ENCODE measurements around the gene SAMD4B.

SAMD4B gene

DNA sequence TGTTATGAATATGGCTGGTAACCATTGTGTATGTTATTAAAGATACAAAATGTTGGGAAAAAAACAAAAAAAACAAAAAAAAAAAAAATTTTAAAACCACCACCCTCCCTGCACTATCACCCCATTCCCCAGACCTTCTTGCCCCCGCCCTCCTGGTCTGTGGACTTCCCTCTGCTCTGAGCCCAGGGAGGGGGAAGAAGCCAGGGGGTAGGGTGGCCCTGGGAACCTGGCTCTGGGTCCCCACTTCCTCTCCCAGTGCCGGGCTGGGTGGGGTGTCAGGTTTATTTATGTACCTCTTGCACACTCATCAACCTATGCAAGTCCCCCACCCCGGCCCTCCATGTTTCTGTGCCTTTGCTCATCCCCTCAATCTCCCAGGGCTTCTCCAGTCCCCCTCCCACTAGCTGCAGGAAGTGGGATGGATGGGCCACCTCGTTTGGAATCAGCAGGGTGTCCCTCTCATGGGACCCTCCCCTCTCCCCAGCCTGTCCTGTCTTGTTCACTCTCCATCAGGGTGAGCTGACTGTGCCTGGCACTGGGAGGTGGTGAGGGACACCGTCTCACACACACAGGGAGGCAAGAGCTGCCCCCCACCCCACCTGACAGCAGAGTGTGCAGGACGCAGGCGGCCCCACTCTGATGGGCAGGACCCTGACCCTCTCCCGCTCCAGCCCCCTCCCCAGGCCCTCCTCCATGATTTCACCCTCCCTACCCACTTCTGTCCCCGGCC is 42.8 kb downstream of the SAMD4B start:
- no peak for DNase-seq
- in situ Hi-C loops (cut with MboI; ENCODE audit: low pct_unique_long_range_greater_than_20kb, low sequenced_read_pairs), result no loop called here

DNA sequence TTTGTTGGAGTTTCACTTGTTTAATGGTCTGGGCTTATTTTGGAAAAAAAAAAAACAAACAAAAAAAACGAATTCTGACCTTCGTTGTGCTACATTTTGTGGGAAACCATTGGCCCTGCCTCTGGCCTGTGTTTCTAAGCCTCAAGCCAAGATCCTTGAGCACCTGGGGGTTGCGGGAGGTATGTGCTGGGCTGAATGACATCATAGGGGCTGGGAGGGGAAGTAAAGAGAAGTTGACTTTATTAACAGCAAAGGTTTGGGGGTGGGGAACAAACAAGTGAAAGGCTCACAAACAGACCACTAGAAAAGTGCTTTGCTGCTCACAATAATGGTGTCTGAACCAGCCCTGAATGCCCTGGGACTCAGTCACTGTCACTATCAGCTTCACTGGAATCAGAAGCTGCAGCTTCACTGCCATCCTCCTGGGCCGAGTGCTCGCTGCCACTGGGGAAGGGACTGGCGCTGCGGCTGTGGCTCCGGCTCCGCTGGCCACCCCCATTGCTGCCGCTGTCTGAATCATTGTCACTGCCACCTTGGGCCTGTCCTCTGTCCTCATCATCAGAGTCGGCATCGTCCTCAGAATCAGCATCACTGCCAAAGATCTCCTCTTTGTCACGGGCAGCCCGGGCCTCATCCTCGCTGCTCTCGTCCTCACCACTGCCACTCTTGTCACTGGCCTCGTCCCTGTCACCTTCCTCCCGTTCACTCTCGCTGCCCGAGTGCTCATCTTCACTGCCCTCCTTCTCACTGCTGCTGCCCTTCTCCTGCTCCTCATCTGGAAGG is 43.6 kb downstream of the SAMD4B start:
- in situ Hi-C loops (cut with MboI; ENCODE audit: low pct_unique_long_range_greater_than_20kb, low sequenced_read_pairs), result no loop called here

GRCh38 chr19:39386557-39386956 is 44.3 kb downstream of the SAMD4B start:
- in situ Hi-C loops (cut with MboI; ENCODE audit: low pct_unique_long_range_greater_than_20kb, low sequenced_read_pairs), result no loop called here

More for the DNA sequence above, 43.6 kb downstream of the SAMD4B start:
- no peak for DNase-seq

DNA sequence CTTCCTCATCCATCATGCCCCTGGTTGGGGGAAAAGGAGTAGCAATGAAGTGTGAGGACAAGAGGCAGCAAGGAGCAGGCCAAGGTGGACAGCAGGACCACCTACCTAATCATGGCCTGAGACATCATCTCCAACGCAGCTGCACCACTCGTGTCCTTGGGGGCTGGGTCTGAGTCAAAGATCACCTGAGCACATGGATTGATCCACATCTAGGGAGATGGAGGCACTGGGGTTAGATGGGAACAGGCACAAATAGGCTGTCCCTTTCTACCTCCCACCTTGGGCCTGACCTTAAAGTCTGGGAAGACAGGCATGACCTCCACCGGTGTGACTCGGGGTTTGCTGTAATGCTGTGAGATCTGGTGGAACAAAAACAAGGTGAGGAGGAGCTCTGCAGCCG is 46.4 kb downstream of the SAMD4B start:
- DNase-seq, result no peak
- in situ Hi-C loops (cut with MboI; ENCODE audit: low pct_unique_long_range_greater_than_20kb, low sequenced_read_pairs), result no loop called here

More at GRCh38 chr19:39386557-39386956, 44.3 kb downstream of the SAMD4B start:
- DNase-seq, result no peak

GRCh38 chr19:39389631-39390414 is 47.6 kb downstream of the SAMD4B start:
- DNase-seq, result no peak
- in situ Hi-C loops (cut with MboI; ENCODE audit: low pct_unique_long_range_greater_than_20kb, low sequenced_read_pairs), result no loop called here

- in situ Hi-C loops (cut with MboI; ENCODE audit: low pct_unique_long_range_greater_than_20kb, low sequenced_read_pairs), result no loop called here
- DNase-seq, result no peak
Observed at GRCh38 chr19:39390451-39390750, 48.2 kb downstream of the SAMD4B start.

DNA sequence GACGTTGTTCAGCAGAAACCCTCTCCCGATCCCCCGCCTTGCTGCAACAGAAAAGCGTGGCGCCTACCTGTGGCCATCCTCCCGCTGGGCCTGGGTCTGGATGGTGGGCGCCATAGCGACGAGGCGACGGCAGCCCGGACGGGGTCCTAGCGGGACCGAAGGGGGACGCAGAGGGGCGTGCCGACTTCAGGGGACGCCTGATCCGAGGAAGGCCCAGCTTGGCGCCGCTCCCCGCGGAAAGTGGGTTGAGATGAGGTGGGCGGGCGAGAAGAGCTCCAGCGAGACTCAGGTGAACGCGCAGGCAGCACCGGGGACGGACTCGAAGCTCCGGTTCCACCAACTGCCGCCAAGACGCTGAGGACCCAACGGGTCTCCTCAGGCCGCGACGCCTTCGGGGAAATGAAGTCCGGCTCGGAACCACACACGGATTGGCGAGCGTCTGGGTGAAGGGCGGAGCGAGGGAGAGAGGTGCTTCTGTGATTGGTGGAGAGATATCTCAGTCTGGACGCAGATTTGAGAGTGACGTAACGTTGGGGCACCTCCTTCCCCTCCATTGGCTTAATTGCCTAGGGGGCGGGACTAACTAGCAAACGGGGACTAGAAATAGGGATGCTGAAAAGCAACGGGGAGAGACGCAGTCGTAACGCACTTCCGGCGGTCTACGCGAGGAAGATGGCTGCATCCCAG is 48.7 kb downstream of the SAMD4B start, which contains the start of the genes MED29 and PAF1:
Gene MED29 (plus strand): TSS at position 628 of the 687 bp plus-strand sequence. CDS start 45 bp downstream, at position 673.
Gene PAF1 (minus strand): TSS at position 356 of the 687 bp plus-strand sequence. CDS start 242 bp downstream, at position 114.
- in situ Hi-C loops (cut with MboI; ENCODE audit: low pct_unique_long_range_greater_than_20kb, low sequenced_read_pairs), result no loop called here
- DNase-seq, result peak; percentile 100

DNA sequence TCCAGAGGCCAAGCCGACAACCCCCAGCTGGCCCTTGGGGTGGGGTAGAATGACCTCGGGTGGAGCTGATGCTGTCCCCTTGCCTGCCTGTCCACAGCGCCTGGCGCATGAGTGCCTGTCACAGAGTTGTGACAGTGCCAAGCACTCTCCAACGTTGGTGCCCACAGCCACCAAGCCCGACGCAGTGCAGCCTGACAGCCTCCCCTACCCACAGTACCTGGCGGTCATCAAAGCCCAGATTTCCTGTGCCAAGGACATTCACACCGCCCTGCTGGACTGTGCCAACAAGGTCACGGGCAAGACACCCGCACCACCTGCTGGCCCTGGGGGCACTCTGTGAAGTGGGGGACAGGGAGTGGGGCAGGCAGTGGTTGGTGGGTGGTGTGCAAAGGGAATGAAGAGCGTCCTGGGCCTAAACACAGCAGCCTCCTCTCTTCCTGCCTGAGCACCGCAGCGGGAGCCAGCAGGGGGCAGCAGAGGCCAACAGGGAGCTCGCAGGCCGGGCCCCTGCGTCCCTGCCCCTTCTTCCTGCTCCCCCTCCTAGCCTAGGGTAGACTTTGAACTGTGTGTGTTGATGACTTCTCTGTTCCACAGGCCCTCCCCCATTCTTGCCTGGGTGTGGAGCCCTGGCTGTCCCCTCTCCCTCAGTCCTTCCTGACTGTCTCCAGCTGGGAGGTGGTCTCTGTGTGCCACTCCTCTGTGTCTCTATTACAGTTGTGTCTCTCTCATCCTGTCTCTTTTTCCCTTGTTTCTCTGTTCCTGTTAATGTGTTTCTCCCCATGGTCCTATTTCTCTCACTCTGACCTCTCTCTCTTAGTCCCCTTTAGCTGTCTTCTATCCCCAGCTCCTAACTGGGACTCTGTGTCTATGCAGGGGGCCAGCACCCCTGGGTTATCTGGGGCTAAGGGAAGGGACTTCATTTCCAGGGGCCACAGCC is 55.4 kb downstream of the SAMD4B start:
- DNase-seq, result peak; percentile 96
- in situ Hi-C loops (cut with MboI; ENCODE audit: low pct_unique_long_range_greater_than_20kb, low sequenced_read_pairs), result no loop called here

- in situ Hi-C loops (cut with MboI; ENCODE audit: low pct_unique_long_range_greater_than_20kb, low sequenced_read_pairs), result no loop called here
- peak; percentile 76 for DNase-seq
Observed at GRCh38 chr19:39398297-39398864, 56.2 kb downstream of the SAMD4B start.

- in situ Hi-C loops (cut with MboI; ENCODE audit: low pct_unique_long_range_greater_than_20kb, low sequenced_read_pairs), result no loop called here
- DNase-seq, result no peak
Observed at GRCh38 chr19:39399668-39400050, 57.4 kb downstream of the SAMD4B start.

- in situ Hi-C loops (cut with MboI; ENCODE audit: low pct_unique_long_range_greater_than_20kb, low sequenced_read_pairs), result no loop called here
- no peak for DNase-seq
Observed at GRCh38 chr19:39400061-39400460, 57.8 kb downstream of the SAMD4B start.

- DNase-seq, result no peak
- in situ Hi-C loops (cut with MboI; ENCODE audit: low pct_unique_long_range_greater_than_20kb, low sequenced_read_pairs), result no loop called here
Observed at GRCh38 chr19:39401070-39401548, 58.9 kb downstream of the SAMD4B start.

DNA sequence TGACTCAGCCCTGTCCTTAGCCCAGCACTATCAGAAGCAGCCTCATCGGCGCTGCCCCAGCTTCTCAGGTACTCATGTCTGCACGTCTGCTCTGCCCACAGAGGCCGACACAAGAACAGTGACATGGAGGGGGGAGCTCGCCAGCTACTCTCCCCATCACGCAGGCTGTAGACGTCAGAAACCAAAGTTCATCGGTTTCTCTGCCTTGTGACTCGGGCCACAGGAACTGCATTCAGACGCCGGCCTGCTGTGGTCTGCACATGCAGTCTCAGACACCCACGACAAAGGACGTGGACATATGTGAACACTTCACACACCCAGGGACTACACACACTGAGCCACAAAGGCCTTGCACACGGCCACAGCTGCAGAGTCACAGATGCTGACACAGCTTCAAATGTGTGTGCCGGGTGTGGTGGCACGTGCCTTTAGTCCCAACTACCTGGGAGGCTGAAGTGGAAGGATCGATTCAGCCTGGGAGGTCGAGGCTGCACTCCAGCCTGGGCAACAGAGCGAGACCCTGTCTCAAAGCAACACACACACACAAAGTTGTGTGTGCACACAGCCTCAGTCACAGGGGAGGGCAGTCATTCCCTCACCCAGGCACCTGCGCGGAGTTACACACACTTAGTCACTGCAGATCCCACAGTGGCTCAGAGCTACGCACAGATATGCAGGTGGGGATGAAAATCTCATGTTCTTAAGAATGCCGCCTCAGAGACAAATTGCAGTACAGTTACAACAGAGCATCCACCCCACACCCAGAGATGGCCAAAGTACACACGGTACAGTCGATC is 59.5 kb downstream of the SAMD4B start:
- DNase-seq, result peak; percentile 42
- in situ Hi-C loops (cut with MboI; ENCODE audit: low pct_unique_long_range_greater_than_20kb, low sequenced_read_pairs), result no loop called here

- in situ Hi-C loops (cut with MboI; ENCODE audit: low pct_unique_long_range_greater_than_20kb, low sequenced_read_pairs), result no loop called here
- DNase-seq, result peak; percentile 93
Observed at GRCh38 chr19:39402346-39403300, 60.4 kb downstream of the SAMD4B start.

GRCh38 chr19:39403331-39404312 is 61.4 kb downstream of the SAMD4B start:
- in situ Hi-C loops (cut with MboI; ENCODE audit: low pct_unique_long_range_greater_than_20kb, low sequenced_read_pairs), result no loop called here
- DNase-seq, result peak; percentile 89
